GM12878 (cell line): ENCODE results near the gene RARS1. TPM values are rescaled to one million over a fixed set of nuclear protein-coding genes. Genes with fewer than 3 reads are reported as not detected.
A peak's percentile ranks its signal among the peaks of the same experiment; 100 is the strongest.

Experiments used
- ATAC-seq: fragments of 200-7000 bp; cut with Tn5 transposase; 3 replicates; pipeline ENCODE4 v1.9.1; 2020; ENCODE audit warnings: mild to moderate bottlenecking, moderate library complexity
- BruUV-seq: library from RNA; stranded (reverse); fragments of 400-500 nt; replicated peaks from 2 replicates; lab custom pipeline; 2021; lab: Mats Ljungman, UMichigan
- CTCF ChIA-PET: fragments of 300-600 bp; sonication (Branson Sonifier 250); formaldehyde crosslinking; extraction: SDS; loops from one replicate; lab custom pipeline; 2021; ENCODE audit warnings: inconsistent platforms; lab: Yijun Ruan, JAX
- POLR2A ChIA-PET: fragments of 350-600 bp; formaldehyde crosslinking; extraction: SDS; loops from one replicate; lab custom pipeline; 2021; ENCODE audit warnings: inconsistent platforms; lab: Charles Lee
- RAD21 ChIA-PET: fragments of 300-600 bp; sonication (Branson Sonifier 250); formaldehyde crosslinking; loops from one replicate; lab custom pipeline; 2023; ENCODE audit warnings: antibody characterized with exemption; ENCODE audit not compliant: unreplicated experiment; lab: Charles Lee
- SMC1A ChIA-PET: fragments of 300-600 bp; sonication (Branson Sonifier 250); formaldehyde crosslinking; loops from one replicate; lab custom pipeline; 2023; ENCODE audit not compliant: unreplicated experiment, uncharacterized antibody; lab: Charles Lee
- DNase-seq: peaks from one replicate; pipeline ENCODE4 v3.0.0-alpha.2; 2011; ENCODE audit warnings: low read depth, low spot score
- FAIRE-seq: peaks from 3 replicates; lab custom pipeline; 2011; peaks lifted over from hg19 to GRCh38; lab: Jason Lieb, UNC
- H2AFZ ChIP-seq: 2 replicates; pipeline ENCODE4 v1.6.0; 2011; ENCODE audit warnings: low read depth, low read length, control low read depth; ENCODE audit not compliant: control insufficient read depth
- H3K27ac ChIP-seq: 2 replicates; pipeline ENCODE4 v1.5.1; 2011; ENCODE audit warnings: control low read depth; ENCODE audit not compliant: control insufficient read depth, insufficient read depth
- H3K27me3 ChIP-seq, 2 experiments: replicated peaks in 1 of 2; 2 replicates each; pipeline versions ENCODE4 v1.6.0 to v1.6.1; 2011; ENCODE audit warnings: low read length in 1 of 2; ENCODE audit not compliant: control insufficient read depth in 2 of 2, insufficient read depth in 2 of 2
- H3K36me3 ChIP-seq, 2 experiments: 2 replicates each; pipeline ENCODE4 v1.5.1; 2011; ENCODE audit warnings: low read length in 1 of 2; ENCODE audit not compliant: control insufficient read depth in 2 of 2, insufficient read depth in 2 of 2
- H3K4me1 ChIP-seq: 2 replicates; pipeline ENCODE4 v1.6.1; 2011; ENCODE audit warnings: mild to moderate bottlenecking, low read length, moderate library complexity, mixed read lengths; ENCODE audit not compliant: control insufficient read depth, insufficient read depth
- H3K4me2 ChIP-seq: 2 replicates; pipeline ENCODE4 v1.6.0; 2011; ENCODE audit warnings: control low read depth; ENCODE audit not compliant: control insufficient read depth, insufficient read depth
- H3K4me3 ChIP-seq: fragments of 200-600 bp; sonication (generic); 2 replicates; pipeline ENCODE4 v1.5.1; 2016
- H3K79me2 ChIP-seq: 2 replicates; pipeline ENCODE4 v1.6.0; 2011; ENCODE audit warnings: low read length; ENCODE audit not compliant: control insufficient read depth, insufficient read depth
- H3K9ac ChIP-seq: 2 replicates; pipeline ENCODE4 v1.8.0; 2011; ENCODE audit warnings: low read length, control low read depth, mixed read lengths; ENCODE audit not compliant: control insufficient read depth, insufficient read depth
- H3K9me3 ChIP-seq: replicated peaks from 3 replicates; pipeline ENCODE4 v1.5.1; 2011; ENCODE audit warnings: mild to moderate bottlenecking, low read length; ENCODE audit not compliant: control insufficient read depth, insufficient read depth
- H4K20me1 ChIP-seq: 2 replicates; pipeline ENCODE4 v1.6.0; 2011; ENCODE audit not compliant: control insufficient read depth, insufficient read depth
- CEBPZ ChIP-seq: fragments of 150-350 bp; IDR thresholded peaks from 2 replicates; pipeline ENCODE4 v1.6.1; 2016; ENCODE audit warnings: low read depth, low read length
- CHD1 ChIP-seq: IDR thresholded peaks from 2 replicates; pipeline ENCODE4 v1.6.1; 2012; ENCODE audit warnings: low read depth, low read length, improper control_type of control experiment
- PAX8 ChIP-seq: fragments of 450-650 bp; IDR thresholded peaks from 2 replicates; pipeline ENCODE4 v1.6.1; 2017; ENCODE audit warnings: mild to moderate bottlenecking, moderate library complexity
- REST ChIP-seq: IDR thresholded peaks from 2 replicates; pipeline ENCODE4 v1.6.1; 2012; ENCODE audit warnings: mild to moderate bottlenecking, low read depth, low read length
- SPI1 ChIP-seq: IDR thresholded peaks from 2 replicates; pipeline ENCODE4 v1.6.1; 2011; ENCODE audit warnings: low read depth, mild to moderate bottlenecking, low read length, moderate library complexity, borderline replicate concordance; ENCODE audit not compliant: insufficient read depth
- ZSCAN29 ChIP-seq: fragments of 450-650 bp; IDR thresholded peaks from 2 replicates; pipeline ENCODE4 v1.6.1; 2017; ENCODE audit warnings: mild to moderate bottlenecking, moderate library complexity
- WGBS: methylation state at CpG from one replicate; pipeline ENCODE4 v1.1.6; 2016; ENCODE audit warnings: low lambda C conversion rate; ENCODE audit not compliant: insufficient replicate concordance, insufficient coverage; ENCODE audit errors: missing lambda C conversion rate; 5-methylcytosine and 5-hydroxymethylcytosine counted together
- in situ Hi-C: fragments of 300-500 bp; cut with MboI; formaldehyde crosslinking; loops from 9 replicates; pipeline ENCODE4 v1.14.3; 2018; ENCODE audit warnings: mixed read lengths
- intact Hi-C: fragments of 100-400 bp; cut with micrococcal nuclease; formaldehyde crosslinking; loops from one replicate; pipeline ENCODE4 v1.14.2; 2022; ENCODE audit not compliant: unreplicated experiment
- polyA plus RNA-seq, 11 experiments: library from polyadenylated mRNA; depleted of rRNA in 4 of 11; unstranded in 6 of 11; stranded (reverse) in 5 of 11; fragments of >200 nt; fragmentation: Nextera tagmentation in 4 of 11; fragmentation: Illumina TruSeq in 1 of 11; extraction: Ambion mirVana in 4 of 11; extraction: Trizol in 1 of 11; gene quantifications; 1 replicate in 1 of 11; 2 replicates in 10 of 11; pipeline versions ENCODE4 v1.2.1 to v1.2.3, GENCODE V29; 2011 to 2016; ENCODE audit warnings: inconsistent platforms in 2 of 11, missing spikeins in 2 of 11, low read depth in 1 of 11
- total RNA-seq, 4 experiments: library from RNA; depleted of rRNA in 3 of 4; stranded (reverse); fragments of >200 nt in 3 of 4; fragmentation: Illumina TruSeq in 1 of 4; extraction: Trizol in 1 of 4; gene quantifications; 2 replicates each; pipeline versions ENCODE4 v1.2.1 to v1.2.3, GENCODE V29; 2013 to 2021

RARS1 gene
- total and polyA plus RNA-seq, 10 of the 15 experiments (the other 5 are each of a cell fraction or from before 2014, with no cell fraction given): 80.5 to 127 (median 105) TPM

GRCh38 chr5:168528521-168529373 lies 42.5 kb downstream of the RARS1 start, which contains the start of gene FBLL1:
Gene FBLL1 (plus strand): TSS chr5:168529305. CDS start chr5:168529505, 200 bp downstream.
- ChIA-PET RAD21 (no interaction called here), POLR2A (no interaction called here)
- peaks cover 2% of the 10 kb centered on the region; the same call in 1 of the 3 replicates for H3K9me3 ChIP-seq
- no peaks in the 10 kb centered on the region for H3K4me1 ChIP-seq
- peaks cover 0 to 3% of the 10 kb centered on the region in 2 experiments; a peak in 1 of 4 replicates for H3K27me3 ChIP-seq
- TF ChIP-seq CEBPZ (no peak), ZSCAN29 (no peak), SPI1 (no peak), PAX8 (no peak), REST (peak; percentile 90), CHD1 (no peak)
- TF ChIP-seq, all 136 proteins: peak for 1
- DNase-seq (no peak), ATAC-seq (no peak), FAIRE-seq (no peak)
- H3K4me3 ChIP-seq: no peak within 1 kb of the TSS
- in situ Hi-C loops (no loop called here), intact Hi-C loops (no loop called here)
- SMC1A ChIA-PET: no interaction called here
- no peaks in the 10 kb centered on the region for H3K79me2 ChIP-seq
- no peak within 1 kb of the TSS for H3K9ac ChIP-seq
- CTCF ChIA-PET: no interaction called here
- no peak within 1 kb of the TSS for H3K27ac ChIP-seq
- WGBS: 54% methylated on average over 19 of the region's 38 CpGs
- BruUV-seq: no TSS peak
- H4K20me1 ChIP-seq: no peaks in the 10 kb centered on the region
- no peaks in the 10 kb centered on the region for H3K36me3 ChIP-seq
- no peak within 1 kb of the TSS for H2AFZ ChIP-seq
- H3K4me2 ChIP-seq: no peak within 1 kb of the TSS
